ENCODE data around the gene LUC7L3. TPM values are rescaled to one million over a fixed set of nuclear protein-coding genes. Genes with fewer than 3 reads are reported as not detected.

LUC7L3 gene
- total RNA-seq, 1 experiment from 2014 or later, result 136 TPM

DNA sequence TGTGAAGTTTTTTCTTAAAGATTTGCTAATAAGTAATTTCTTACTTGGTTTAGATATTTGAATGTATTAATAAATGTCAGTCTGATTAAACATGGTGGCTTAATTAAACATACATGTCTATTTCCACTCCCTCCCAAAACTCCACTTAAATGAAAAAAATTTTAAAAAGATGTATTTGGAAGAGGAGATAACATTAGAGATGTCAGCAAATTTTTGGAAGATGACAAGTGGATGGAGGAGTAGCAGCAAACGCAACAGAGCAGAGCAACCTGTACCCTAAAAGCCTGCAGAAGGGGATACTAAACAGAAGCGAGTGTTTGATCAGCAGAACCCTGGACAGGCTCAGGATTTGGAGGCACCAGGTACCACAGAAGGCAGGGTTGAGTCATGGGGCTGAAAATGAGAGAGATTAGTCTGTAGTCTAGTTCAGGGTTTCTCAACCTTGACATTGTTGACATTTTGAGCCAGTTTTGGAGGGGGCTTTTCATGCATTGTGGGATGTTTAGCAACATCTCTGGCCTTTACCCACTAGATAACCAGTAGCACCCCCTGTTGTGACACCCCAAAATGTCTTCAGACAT is 17.8 kb downstream of the LUC7L3 start:
- BruUV-seq (replicated peaks), result no TSS peak
- H3K27me3 ChIP-seq (ENCODE audit: control insufficient read depth, insufficient read depth, low read length), result no peaks in the 10 kb centered on the region
- POLR2A ChIA-PET, result no interaction called here
- DNase-seq (ENCODE audit: low read depth, low spot score) (no peak), ATAC-seq (no peak)
- no peak overlapping the region for H3K27ac ChIP-seq (ENCODE audit: low read length)
- H3K4me3 ChIP-seq (ENCODE audit: low read depth in 2 of 2, low read length in 2 of 2), result no peak overlapping the region
- peaks cover 38% of the 10 kb centered on the region for H3K36me3 ChIP-seq (ENCODE audit: control insufficient read depth, insufficient read depth, low read length)
- CTCF ChIA-PET, result no interaction called here
- peaks cover 2% of the 10 kb centered on the region; the same call in 1 of the 2 replicates for H3K4me1 ChIP-seq (ENCODE audit: control insufficient read depth, insufficient read depth, low read length)
- TF ChIP-seq, protein P1, sequence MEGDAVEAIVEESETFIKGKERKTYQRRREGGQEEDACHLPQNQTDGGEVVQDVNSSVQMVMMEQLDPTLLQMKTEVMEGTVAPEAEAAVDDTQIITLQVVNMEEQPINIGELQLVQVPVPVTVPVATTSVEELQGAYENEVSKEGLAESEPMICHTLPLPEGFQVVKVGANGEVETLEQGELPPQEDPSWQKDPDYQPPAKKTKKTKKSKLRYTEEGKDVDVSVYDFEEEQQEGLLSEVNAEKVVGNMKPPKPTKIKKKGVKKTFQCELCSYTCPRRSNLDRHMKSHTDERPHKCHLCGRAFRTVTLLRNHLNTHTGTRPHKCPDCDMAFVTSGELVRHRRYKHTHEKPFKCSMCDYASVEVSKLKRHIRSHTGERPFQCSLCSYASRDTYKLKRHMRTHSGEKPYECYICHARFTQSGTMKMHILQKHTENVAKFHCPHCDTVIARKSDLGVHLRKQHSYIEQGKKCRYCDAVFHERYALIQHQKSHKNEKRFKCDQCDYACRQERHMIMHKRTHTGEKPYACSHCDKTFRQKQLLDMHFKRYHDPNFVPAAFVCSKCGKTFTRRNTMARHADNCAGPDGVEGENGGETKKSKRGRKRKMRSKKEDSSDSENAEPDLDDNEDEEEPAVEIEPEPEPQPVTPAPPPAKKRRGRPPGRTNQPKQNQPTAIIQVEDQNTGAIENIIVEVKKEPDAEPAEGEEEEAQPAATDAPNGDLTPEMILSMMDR (IDR thresholded peaks at IDR 0.05), result no peak
- no peak for TF ChIP-seq POLR2AphosphoS5 (IDR thresholded peaks at IDR 0.05; ENCODE audit: low read depth, low read length)
- no peak for TF ChIP-seq TCF7L2 (IDR thresholded peaks at IDR 0.05; ENCODE audit: low read depth, low read length)
- TF ChIP-seq SIN3A (IDR thresholded peaks at IDR 0.05; ENCODE audit: borderline replicate concordance, insufficient read depth, low read depth, low read length), result no peak
- no peak for TF ChIP-seq REST (IDR thresholded peaks at IDR 0.05; ENCODE audit: insufficient read depth in 1 of 2, low read depth in 2 of 2, low read length in 1 of 2)
- no peaks in the 10 kb centered on the region for H3K9me3 ChIP-seq (ENCODE audit: control insufficient read depth, insufficient read depth, low read depth, low read length)
- intact Hi-C loops (cut with micrococcal nuclease; ENCODE audit: unreplicated experiment) (no loop called here), in situ Hi-C loops (cut with HindIII; ENCODE audit: low pct_unique_long_range_greater_than_20kb, low sequenced_read_pairs) (no loop called here)

GRCh38 chr17:50739098-50739497 is 19.7 kb downstream of the LUC7L3 start:
- H3K4me3 ChIP-seq (ENCODE audit: low read depth in 2 of 2, low read length in 2 of 2), result no peak overlapping the region
- H3K36me3 ChIP-seq (ENCODE audit: control insufficient read depth, insufficient read depth, low read length), result peaks cover 51% of the 10 kb centered on the region
- DNase-seq (ENCODE audit: low read depth, low spot score) (no peak), ATAC-seq (no peak)
- no TSS peak for BruUV-seq (replicated peaks)
- H3K27ac ChIP-seq (ENCODE audit: low read length), result no peak overlapping the region
- ChIA-PET CTCF (no interaction called here), POLR2A (no interaction called here)
- intact Hi-C loops (cut with micrococcal nuclease; ENCODE audit: unreplicated experiment) (no loop called here), in situ Hi-C loops (cut with HindIII; ENCODE audit: low pct_unique_long_range_greater_than_20kb, low sequenced_read_pairs) (no loop called here)
- H3K9me3 ChIP-seq (ENCODE audit: control insufficient read depth, insufficient read depth, low read depth, low read length), result no peaks in the 10 kb centered on the region
- no peaks in the 10 kb centered on the region for H3K4me1 ChIP-seq (ENCODE audit: control insufficient read depth, insufficient read depth, low read length)
- TF ChIP-seq, protein P1 (IDR thresholded peaks at IDR 0.05), result no peak
- TF ChIP-seq REST (IDR thresholded peaks at IDR 0.05; ENCODE audit: insufficient read depth in 1 of 2, low read depth in 2 of 2, low read length in 1 of 2), result no peak
- no peak for TF ChIP-seq TCF7L2 (IDR thresholded peaks at IDR 0.05; ENCODE audit: low read depth, low read length)
- H3K27me3 ChIP-seq (ENCODE audit: control insufficient read depth, insufficient read depth, low read length), result no peaks in the 10 kb centered on the region

Measured in Panc1 (cell line).